HG02759 (cell line): Measurements from ENCODE around the gene LIPA.

ENCODE experiments used
- ATAC-seq: cut with Tn5 transposase; IDR thresholded peaks from one replicate; pipeline ENCODE4 v1.9.1; 2021; ENCODE audit warnings: mild to moderate bottlenecking, moderate library complexity; ENCODE audit not compliant: unreplicated experiment

LIPA gene

DNA sequence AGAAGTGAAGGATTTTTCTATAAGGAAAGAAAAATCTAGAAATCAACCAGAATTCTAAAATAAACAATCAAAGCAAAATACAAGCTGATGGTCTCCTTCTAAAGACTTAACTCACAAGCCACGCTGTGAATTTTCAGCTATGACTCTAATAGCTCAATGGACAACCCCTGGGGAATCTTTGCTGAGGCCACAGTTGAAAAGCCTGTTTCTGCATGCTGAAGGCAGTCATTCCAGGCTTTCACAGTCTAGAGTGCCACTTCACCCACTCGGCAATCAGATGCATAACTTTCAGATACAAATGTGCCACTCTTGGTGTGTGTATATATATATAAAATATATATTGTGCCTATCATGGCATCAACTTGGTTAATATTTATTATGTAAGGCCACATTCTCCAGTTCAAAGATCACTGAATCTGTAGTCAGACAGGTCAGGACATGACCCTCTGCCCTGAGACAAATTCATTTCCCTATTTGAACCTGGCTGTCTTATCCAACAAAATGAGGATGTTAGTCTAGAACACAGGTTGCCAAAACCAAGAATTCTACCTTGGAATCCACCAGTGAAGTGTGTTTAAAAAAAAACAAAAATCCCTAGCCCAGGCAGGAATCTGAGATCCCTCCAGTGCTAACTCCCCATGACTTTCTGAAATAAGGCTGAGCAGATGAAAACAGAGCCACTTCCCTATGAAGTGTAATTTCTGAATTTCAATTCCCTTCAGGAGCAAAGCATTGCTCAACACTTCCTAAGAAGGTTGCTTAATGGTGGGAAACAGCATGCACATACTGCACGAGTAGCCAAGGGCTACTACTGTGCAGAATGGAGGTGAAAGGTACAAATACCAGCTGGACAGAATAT lies 9.9 kb downstream of the LIPA start:
- peak; percentile 53 for ATAC-seq

DNA sequence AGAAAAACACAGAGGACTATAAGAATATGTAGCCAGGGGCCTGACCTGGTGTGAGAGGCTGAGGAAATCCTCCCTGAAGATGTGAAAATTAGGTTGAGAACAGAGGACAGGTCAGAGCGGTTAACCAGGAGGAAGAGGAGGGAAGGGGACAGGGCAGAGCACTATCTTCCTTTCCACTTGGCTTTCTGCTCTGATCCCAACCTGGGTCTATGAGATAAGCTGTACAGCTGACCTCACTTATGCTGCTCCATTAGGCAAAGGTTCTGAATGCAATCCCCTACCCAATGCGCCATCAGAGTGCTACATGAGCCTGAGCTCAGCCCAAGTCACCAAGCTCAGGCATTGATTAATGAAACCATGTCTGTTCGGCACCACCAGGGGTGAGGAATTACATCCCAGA lies 10.5 kb downstream of the LIPA start:
- ATAC-seq, result peak; percentile 4

DNA sequence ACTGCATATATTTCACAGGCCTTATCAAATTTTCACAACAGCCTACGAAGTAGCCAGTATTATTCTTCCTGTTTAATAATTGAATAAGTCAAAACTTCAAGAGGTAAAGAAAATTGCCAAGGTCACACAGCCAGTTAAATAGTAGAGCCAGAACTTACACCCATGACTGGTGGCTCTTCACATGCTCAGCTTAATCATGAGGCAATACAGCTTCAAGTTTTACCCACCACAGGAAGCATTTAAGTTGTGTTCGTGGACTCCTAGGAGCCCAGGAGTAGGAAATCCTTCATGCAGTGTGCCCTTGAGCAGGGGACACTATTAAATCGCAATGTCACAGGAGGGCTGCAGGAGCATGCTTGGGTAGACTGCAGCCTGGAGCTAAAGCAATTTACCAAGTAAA lies 11.1 kb downstream of the LIPA start:
- no peak for ATAC-seq

GRCh38 chr10:89238956-89239644 lies 12.5 kb downstream of the LIPA start:
- no peak for ATAC-seq

GRCh38 chr10:89237849-89238248 lies 13.7 kb downstream of the LIPA start:
- ATAC-seq, result no peak

GRCh38 chr10:89236226-89236797 lies 15.3 kb downstream of the LIPA start:
- no peak for ATAC-seq

DNA sequence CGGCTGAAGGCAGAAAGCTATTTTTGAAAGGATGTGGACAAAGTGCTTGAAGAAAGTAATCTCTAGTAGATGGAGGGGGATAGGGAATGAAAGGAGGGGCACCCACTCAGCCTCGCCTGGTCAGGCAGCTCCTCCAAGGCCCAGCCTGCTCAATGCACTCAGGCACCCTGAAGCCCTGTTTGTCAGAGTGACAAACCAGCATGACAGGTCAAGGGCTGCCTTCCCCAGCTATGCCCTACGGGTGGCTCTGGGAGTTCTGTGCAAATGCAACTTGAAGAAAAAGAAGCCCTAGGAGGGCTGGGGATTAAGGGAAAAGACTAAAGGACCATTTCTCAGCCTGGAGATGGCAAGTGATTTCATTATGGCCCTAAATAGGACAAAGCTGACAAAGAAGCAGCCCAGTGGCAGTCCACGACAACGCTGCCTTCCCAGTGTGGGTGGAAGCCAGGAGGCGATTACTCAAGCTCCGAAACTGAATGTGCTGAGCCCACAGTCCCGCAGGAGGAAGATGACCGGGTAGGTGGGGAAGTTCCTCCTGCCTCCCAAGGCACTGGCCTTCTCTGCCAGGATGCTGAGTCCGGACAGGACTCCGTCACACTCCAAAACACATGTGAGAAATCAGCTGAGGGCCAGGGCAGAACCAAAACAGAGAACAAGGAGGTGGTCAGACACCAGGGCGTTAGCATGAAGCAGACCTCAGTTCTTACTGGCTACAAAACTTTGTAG lies 16.3 kb downstream of the LIPA start:
- ATAC-seq, result no peak

DNA sequence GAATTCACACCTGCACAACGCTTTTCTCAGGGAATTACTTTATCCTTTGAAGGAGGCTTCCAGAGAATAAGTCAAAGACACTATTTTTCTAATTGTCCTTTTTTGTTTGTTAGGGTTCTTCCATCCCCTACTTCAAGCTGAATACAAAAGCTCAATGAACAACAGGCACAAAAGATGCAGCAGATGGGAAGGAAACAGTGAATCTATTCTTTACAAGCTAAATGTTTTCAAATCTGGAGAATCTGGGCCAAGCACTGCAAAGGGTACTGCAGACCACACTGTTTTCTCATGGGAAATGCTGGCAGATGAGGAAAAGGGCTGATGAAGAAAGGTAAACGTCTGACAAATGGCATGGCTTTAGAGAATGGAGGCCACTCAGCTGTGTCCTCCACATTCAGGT lies 18.5 kb downstream of the LIPA start:
- no peak for ATAC-seq

DNA sequence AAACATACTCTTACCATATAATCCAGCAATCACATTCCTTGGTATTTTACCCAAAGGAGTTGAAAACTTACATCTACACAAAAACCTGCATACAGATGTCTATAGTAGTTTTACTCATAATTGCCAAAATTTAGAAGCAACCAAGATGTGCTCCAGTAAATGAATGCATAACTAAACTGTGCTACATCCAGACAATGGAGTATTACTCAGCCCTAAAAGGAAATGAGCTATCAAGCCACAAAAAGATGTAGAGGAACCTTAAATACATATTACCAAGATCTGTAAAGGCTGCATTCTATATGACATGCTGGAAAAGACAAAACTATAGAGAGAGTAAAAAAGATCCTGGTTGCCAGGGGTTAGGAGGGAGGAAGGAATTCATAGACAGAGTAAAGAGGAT lies 22.6 kb downstream of the LIPA start:
- no peak for ATAC-seq

DNA sequence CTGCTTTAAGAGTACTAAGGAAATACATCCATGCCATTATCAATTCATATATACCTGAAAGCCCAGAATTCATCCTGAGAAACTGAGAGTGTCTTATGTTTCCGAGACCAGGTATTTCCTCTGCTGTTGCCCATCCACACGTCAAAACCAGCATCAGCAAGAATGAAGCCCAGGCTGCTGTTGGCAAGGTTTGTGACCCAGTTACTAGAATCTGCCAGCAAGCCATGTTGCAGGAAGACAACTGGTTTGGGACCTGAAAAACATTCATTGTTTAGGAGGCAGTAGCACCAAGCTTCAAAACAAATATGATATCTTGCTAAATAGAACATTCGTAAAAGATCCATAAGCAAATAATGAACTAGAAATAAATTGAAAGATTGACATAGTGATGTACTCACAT lies 23.4 kb downstream of the LIPA start:
- ATAC-seq, result no peak

- ATAC-seq, result no peak
Observed at GRCh38 chr10:89226891-89227290, 24.7 kb downstream of the LIPA start.

GRCh38 chr10:89224739-89225443 lies 26.7 kb downstream of the LIPA start:
- no peak for ATAC-seq

- ATAC-seq, result no peak
Observed at GRCh38 chr10:89221919-89222318, 29.7 kb downstream of the LIPA start.

DNA sequence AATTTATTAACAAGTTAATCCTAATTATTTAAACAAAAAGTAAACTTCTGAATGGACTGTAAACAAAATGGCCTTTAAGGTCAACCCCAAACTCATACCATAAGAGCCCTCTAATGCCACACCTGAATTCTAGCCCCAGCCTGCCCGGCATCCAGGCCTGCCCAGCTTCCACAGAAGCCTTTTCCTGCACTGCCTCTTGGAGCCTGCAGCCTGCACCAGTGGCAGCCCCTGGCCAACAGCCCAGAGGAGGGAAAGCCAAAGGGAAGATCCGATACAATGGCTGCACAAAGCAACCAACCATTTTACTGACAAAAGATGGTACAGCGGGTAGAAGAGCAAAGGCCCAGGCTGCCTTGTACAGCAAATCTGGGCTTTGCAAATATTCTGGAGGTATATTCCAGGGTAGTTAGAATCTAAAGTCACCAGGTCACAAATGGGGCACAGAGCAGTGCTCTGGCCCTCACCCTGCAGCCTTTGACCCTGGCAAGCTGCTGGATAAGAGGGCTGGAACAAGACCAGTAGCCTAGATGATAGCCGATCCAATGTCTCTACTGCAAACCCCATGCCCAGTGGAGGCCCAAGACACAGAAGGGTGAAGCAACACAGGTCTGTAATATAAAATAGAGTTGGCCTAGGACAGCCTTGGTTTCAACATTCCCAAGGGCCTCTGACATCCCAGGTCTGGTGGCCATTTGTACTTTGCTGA lies 31.9 kb downstream of the LIPA start:
- no peak for ATAC-seq

GRCh38 chr10:89217057-89217990 lies 34.3 kb downstream of the LIPA start:
- peak; percentile 40 for ATAC-seq

DNA sequence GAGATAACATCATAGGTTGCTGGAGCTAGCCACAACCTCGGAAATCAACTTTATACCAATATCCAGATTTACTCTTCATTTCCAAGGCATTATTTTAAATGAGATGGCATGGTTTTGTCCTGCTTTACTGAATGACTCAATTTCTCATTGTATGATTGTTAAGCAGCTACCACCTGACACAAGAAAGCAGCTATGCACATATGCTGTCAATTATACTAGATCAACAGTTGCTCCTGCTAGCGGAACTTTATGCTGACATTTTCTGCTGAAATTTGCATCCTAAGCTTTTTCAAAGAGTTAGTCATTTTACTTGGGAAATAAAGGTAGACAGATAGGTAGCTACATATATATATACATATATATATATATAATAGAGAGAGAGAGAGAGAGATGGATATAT lies 35.5 kb downstream of the LIPA start:
- ATAC-seq, result no peak

- no peak for ATAC-seq
Observed at GRCh38 chr10:89215511-89215910, 36.1 kb downstream of the LIPA start.

GRCh38 chr10:89214566-89215165 lies 36.9 kb downstream of the LIPA start:
- no peak for ATAC-seq
